Erythroblast (primary cell): ENCODE results near the gene HDAC7.

Experiments
- GATA1 ChIP-seq: IDR thresholded peaks from 2 replicates; pipeline ENCODE4 v1.6.1; 2011; ENCODE audit warnings: low read depth, mild to moderate bottlenecking, control low read depth, low read length, moderate library complexity
- POLR2A ChIP-seq: IDR thresholded peaks from 2 replicates; pipeline ENCODE4 v1.6.1; 2011; ENCODE audit warnings: mild to moderate bottlenecking, low read length

DNA sequence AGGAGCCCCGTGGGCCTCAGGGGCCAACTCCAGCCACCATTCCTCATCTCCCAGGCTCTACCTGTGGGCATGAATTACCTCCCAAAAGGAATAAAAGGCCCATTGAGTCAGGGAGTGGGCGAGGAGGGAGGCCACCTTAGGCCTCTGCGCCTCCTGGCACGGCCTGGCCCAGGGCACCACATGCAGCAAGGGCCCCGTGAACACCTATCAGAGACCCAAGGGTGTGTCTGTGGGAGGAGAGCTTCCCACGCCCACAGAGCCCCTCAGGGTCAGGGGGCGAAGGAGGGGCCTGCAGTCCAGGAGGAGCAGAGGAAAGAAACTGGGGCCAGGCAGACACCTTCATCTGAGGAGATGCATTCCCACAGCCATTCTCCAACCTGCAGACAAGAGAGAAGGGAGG is 73.2 kb downstream of the HDAC7 start:
- TF ChIP-seq POLR2A (no peak), GATA1 (no peak)
